GM12874 (cell line): Measurements from ENCODE around the gene UMODL1.

Source experiments
- CTCF ChIP-seq: IDR thresholded peaks from 2 replicates; pipeline ENCODE4 v1.5.1; 2011; ENCODE audit warnings: low read depth, mild to moderate bottlenecking, control low read depth, low read length, moderate library complexity; ENCODE audit not compliant: insufficient read depth

The UMODL1 gene

GRCh38 chr21:42027822-42028765, 43.0 kb upstream of the UMODL1 start:
- TF ChIP-seq CTCF = no peak

GRCh38 chr21:42028766-42029425, 42.2 kb upstream of the UMODL1 start:
- no peak for TF ChIP-seq CTCF

- TF ChIP-seq CTCF = no peak
These were observed 40.8 kb upstream of the UMODL1 start for GRCh38 chr21:42030311-42030710.

- no peak for TF ChIP-seq CTCF
These were observed 39.9 kb upstream of the UMODL1 start for GRCh38 chr21:42031241-42031640.

GRCh38 chr21:42031816-42032215, 39.3 kb upstream of the UMODL1 start:
- TF ChIP-seq CTCF = no peak

- no peak for TF ChIP-seq CTCF
These were observed 38.9 kb upstream of the UMODL1 start for GRCh38 chr21:42032266-42032665.

GRCh38 chr21:42032968-42033367, 38.1 kb upstream of the UMODL1 start:
- TF ChIP-seq CTCF = no peak
